NB4 (cell line): ENCODE results near the gene NDUFB10.

Experiments used
- MYC ChIP-seq: IDR thresholded peaks from 2 replicates; pipeline ENCODE4 v1.6.1; 2011; ENCODE audit warnings: low read depth, low read length
- POLR2A ChIP-seq: IDR thresholded peaks from 2 replicates; pipeline ENCODE4 v1.6.1; 2011; ENCODE audit warnings: mild to moderate bottlenecking; ENCODE audit not compliant: insufficient read length; ENCODE audit errors: extremely low read depth
- TF ChIP-seq, protein P1 (sequence below): IDR thresholded peaks from one replicate; pipeline ENCODE4 v1.5.1; 2012; ENCODE audit warnings: low read depth, low read length
- TF ChIP-seq, protein P2 (sequence below): IDR thresholded peaks from 2 replicates; pipeline ENCODE4 v1.6.1; 2011; ENCODE audit warnings: low read depth, low read length

DNA sequence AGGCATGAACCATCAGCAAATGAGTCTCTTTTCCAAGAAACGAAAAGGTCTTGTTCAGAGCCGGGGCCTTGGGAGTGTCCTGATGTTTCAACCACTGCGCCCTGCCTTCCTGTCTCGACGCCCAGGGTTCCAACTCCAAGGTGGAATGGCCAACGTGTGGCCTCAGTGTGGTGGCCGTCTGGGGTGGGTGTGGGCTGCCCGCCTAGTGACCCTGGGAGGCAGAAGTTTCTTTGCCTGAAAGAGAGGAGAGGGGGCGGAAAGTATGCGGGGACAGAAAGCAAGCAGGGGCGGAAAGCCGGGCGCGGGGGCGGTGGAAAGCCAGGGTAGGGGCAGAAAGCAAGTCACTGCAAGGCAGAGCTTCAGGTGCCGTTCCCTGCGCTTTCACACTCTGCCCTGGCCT, 20.4 kb upstream of the NDUFB10 start:
- TF ChIP-seq, protein P1, sequence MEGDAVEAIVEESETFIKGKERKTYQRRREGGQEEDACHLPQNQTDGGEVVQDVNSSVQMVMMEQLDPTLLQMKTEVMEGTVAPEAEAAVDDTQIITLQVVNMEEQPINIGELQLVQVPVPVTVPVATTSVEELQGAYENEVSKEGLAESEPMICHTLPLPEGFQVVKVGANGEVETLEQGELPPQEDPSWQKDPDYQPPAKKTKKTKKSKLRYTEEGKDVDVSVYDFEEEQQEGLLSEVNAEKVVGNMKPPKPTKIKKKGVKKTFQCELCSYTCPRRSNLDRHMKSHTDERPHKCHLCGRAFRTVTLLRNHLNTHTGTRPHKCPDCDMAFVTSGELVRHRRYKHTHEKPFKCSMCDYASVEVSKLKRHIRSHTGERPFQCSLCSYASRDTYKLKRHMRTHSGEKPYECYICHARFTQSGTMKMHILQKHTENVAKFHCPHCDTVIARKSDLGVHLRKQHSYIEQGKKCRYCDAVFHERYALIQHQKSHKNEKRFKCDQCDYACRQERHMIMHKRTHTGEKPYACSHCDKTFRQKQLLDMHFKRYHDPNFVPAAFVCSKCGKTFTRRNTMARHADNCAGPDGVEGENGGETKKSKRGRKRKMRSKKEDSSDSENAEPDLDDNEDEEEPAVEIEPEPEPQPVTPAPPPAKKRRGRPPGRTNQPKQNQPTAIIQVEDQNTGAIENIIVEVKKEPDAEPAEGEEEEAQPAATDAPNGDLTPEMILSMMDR = no peak
- TF ChIP-seq POLR2A = no peak
- TF ChIP-seq, protein P2, sequence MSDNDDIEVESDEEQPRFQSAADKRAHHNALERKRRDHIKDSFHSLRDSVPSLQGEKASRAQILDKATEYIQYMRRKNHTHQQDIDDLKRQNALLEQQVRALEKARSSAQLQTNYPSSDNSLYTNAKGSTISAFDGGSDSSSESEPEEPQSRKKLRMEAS = no peak
- TF ChIP-seq MYC = 0 out of 2 replicates have a peak, but pooled peaks have one; percentile 15
